Measurements from ENCODE around the gene KAT6B.
"Not testable (repeated sequence)": the region's sequence is repeated elsewhere in the genome, so short reads cannot be mapped to it uniquely, and the experiment has no call there.

GRCh38 chr10:74781870-74782269 lies 44.5 kb upstream of the KAT6B start:
- TF ChIP-seq CTCF, POLR2A (IDR thresholded peaks at IDR 0.05): not testable (repeated sequence)
